ENCODE measurements around the gene CUX1. TPM values are rescaled to one million over a fixed set of nuclear protein-coding genes. Genes with fewer than 3 reads are reported as not detected.
A peak's percentile ranks its signal among the peaks of the same experiment; 100 is the strongest.

The CUX1 gene
- total RNA-seq, 1 donor from 2014 or later = 40.5 TPM

DNA sequence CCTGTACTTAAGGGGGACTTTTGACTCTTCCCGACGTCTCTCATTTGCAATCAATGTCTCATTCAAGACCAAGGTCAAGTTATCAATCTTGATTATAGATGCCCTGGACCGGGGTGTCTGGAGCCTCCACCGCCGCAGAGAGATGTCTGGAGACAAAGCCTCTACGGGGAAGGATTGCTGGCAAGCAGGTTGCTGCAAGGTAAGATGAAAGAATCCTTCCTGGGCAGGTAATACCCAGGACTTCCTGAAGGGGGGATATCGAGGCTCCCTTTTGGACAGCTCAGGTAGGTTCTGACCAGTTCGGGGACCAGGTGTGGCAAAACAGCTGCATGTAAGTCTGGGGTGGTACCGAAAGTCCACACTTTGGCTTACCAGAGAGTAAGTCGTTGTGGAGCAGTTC is 12.5 kb upstream of the CUX1 start:
- no peaks in the 10 kb centered on the region for H3K36me3 ChIP-seq (ENCODE audit: control insufficient read depth, insufficient read depth, low read length)
- peak; percentile 58 for DNase-seq (ENCODE audit: low read depth)
- no peaks in the 10 kb centered on the region for H3K27me3 ChIP-seq (ENCODE audit: control insufficient read depth, insufficient read depth, low read length)
- TF ChIP-seq CTCF (IDR thresholded peaks at IDR 0.05; ENCODE audit: insufficient read depth, low read length, severe bottlenecking) = peak; percentile 68
- FAIRE-seq = no peak
- no peak overlapping the region for H3K4me3 ChIP-seq (ENCODE audit: low read depth, low read length)

DNA sequence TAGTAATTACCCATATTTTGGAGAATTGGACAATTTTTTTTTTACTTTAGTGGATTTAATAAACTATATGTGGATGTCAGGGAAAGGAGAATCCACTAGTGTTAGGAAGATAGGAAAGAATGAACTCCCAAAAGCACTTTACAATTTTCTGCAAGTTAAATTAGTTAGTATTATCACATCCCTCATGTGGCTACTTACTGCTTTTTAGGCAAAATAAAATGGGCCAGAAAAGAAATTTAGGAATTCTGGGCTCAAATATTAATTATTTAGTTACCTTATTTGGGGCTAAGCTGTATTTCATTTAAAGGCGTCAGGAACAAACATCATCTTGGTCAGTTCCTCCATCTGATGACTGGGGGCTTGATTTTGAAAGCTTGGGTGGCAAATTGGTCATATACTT is 4.8 kb upstream of the CUX1 start:
- TF ChIP-seq CTCF (IDR thresholded peaks at IDR 0.05; ENCODE audit: insufficient read depth, low read length, severe bottlenecking) = no peak
- DNase-seq (ENCODE audit: low read depth) = no peak
- no peak for FAIRE-seq
- Histone ChIP-seq H3K4me3 (ENCODE audit: low read depth, low read length) (no peak overlapping the region), H3K27me3 (ENCODE audit: control insufficient read depth, insufficient read depth, low read length) (no peaks in the 10 kb centered on the region), H3K36me3 (ENCODE audit: control insufficient read depth, insufficient read depth, low read length) (no peaks in the 10 kb centered on the region)

- Histone ChIP-seq H3K27me3 (ENCODE audit: control insufficient read depth, insufficient read depth, low read length) (no peaks in the 10 kb centered on the region), H3K4me3 (ENCODE audit: low read depth, low read length) (peak overlapping the region; percentile 62), H3K36me3 (ENCODE audit: control insufficient read depth, insufficient read depth, low read length) (no peaks in the 10 kb centered on the region)
- no peak for FAIRE-seq
- DNase-seq (ENCODE audit: low read depth) = no peak
- TF ChIP-seq CTCF (IDR thresholded peaks at IDR 0.05; ENCODE audit: insufficient read depth, low read length, severe bottlenecking) = no peak
Observed at GRCh38 chr7:101813402-101814019, 3.9 kb upstream of the CUX1 start.

DNA sequence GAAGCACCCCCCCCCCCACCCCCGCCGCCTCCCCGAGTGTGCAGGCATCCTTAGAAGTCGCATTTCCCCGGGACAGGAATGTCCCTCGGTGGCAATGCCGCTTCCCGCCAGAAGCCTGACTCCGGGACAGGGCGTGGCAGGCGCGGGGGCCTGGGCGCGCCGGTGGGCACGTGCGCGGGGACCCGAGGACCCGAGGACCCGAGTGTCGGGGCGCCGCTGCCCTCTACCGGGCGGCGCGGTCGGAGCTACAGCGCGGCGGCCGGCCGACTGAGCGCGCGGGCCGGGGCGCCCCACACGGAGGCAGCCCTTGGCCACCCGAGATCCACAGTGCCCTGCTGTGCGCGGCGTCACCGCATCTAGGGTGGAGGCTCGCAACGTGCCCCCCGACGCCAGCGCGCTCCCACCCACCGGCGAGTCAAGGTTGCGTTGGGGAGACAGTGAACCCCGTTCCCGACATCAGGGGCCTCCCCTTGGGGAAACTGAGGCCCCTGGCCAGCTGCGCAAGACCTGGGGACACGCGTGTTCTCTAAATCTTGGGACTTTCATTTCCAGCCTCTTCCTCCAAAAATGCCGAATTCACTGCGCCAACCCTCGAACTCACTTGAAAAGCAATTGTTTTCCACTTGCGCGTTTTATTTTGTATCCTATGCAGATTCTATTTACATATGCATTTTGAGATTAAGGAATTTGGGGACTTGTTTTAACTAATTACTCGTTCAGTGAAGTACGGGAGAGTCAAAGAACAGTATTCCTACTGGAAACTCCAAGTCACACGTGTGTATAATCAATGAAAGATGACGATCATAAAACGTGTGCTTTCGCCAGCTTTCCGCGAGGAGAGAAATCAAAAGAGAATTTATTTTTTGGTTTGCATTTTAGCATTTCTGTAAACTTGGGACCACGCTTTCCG is 3.1 kb upstream of the CUX1 start:
- Histone ChIP-seq H3K27me3 (ENCODE audit: control insufficient read depth, insufficient read depth, low read length) (no peaks in the 10 kb centered on the region), H3K4me3 (ENCODE audit: low read depth, low read length) (peak overlapping the region; percentile 62), H3K36me3 (ENCODE audit: control insufficient read depth, insufficient read depth, low read length) (no peaks in the 10 kb centered on the region)
- DNase-seq (ENCODE audit: low read depth) = peak; percentile 36
- FAIRE-seq = no peak
- peak; percentile 35 for TF ChIP-seq CTCF (IDR thresholded peaks at IDR 0.05; ENCODE audit: insufficient read depth, low read length, severe bottlenecking)

- Histone ChIP-seq H3K27me3 (ENCODE audit: control insufficient read depth, insufficient read depth, low read length) (no peaks in the 10 kb centered on the region), H3K36me3 (ENCODE audit: control insufficient read depth, insufficient read depth, low read length) (no peaks in the 10 kb centered on the region), H3K4me3 (ENCODE audit: low read depth, low read length) (peak overlapping the region; percentile 62)
- FAIRE-seq (no peak), DNase-seq (ENCODE audit: low read depth) (no peak)
- TF ChIP-seq CTCF (IDR thresholded peaks at IDR 0.05; ENCODE audit: insufficient read depth, low read length, severe bottlenecking) = peak; percentile 46
Observed at GRCh38 chr7:101814991-101815825, 2.2 kb upstream of the CUX1 start.
